HCT116 (cell line): Measurements from ENCODE around the gene BRPF3. TPM values are rescaled to one million over a fixed set of nuclear protein-coding genes. Genes with fewer than 3 reads are reported as not detected.

Experiments used
- ATAC-seq: fragments of 200-7000 bp; cut with Tn5 transposase; 2 replicates; pipeline ENCODE4 v1.9.1; 2020; ENCODE audit warnings: mild to moderate bottlenecking, moderate library complexity
- BruUV-seq: library from RNA; stranded (reverse); fragments of 400-500 nt; replicated peaks from 2 replicates; lab custom pipeline; 2021; lab: Mats Ljungman, UMichigan
- CTCF ChIA-PET: fragments of 300-600 bp; sonication (Branson Sonifier 250); formaldehyde crosslinking; loops from one replicate; lab custom pipeline; 2021; ENCODE audit warnings: antibody characterized with exemption; lab: Charles Lee
- POLR2A ChIA-PET: fragments of 300-600, 350-600 bp; sonication (Branson Sonifier 250); formaldehyde crosslinking; loops from one replicate; lab custom pipeline; 2021; ENCODE audit warnings: antibody characterized with exemption; lab: Charles Lee
- RAD21 ChIA-PET, 2 experiments: fragments of 300-600 bp; sonication (Branson Sonifier 250); formaldehyde crosslinking; loops; one replicate each; lab custom pipeline; 2023; ENCODE audit warnings: low total read pairs in 2 of 2; ENCODE audit not compliant: uncharacterized antibody in 2 of 2, unreplicated experiment in 2 of 2, low non-redundant PET in 1 of 2; lab: Charles Lee
- DNase-seq: peaks from one replicate; pipeline ENCODE4 v3.0.0-alpha.2; 2010; ENCODE audit warnings: low read depth, low spot score
- H2AFZ ChIP-seq: fragments of 200-600 bp; shearing (Covaris generic), sonication (generic); 2 replicates; pipeline ENCODE4 v1.6.1; 2017; ENCODE audit warnings: low read depth, mixed run types, mixed read lengths, antibody characterized with exemption, low read length; ENCODE audit not compliant: poor library complexity, severe bottlenecking
- H3K27ac ChIP-seq: 2 replicates; pipeline ENCODE4 v1.5.1; 2012; ENCODE audit warnings: low read depth, low read length
- H3K27me3 ChIP-seq: fragments of 200-600 bp; sonication (generic); 2 replicates; pipeline ENCODE4 v1.6.1; 2016; ENCODE audit warnings: mixed run types, low read length, mixed read lengths; ENCODE audit not compliant: insufficient read depth
- H3K36me3 ChIP-seq, 2 experiments: fragments of 200-500 bp in 1 of 2; fragments of 200-600 bp in 1 of 2; sonication (Bioruptor generic) in 1 of 2; sonication (generic) in 1 of 2; 2 replicates each; pipeline versions ENCODE4 v1.5.1 to v1.6.1; 2014 to 2016; ENCODE audit warnings: low read length in 2 of 2, inconsistent platforms in 1 of 2, mixed read lengths in 1 of 2, mixed run types in 1 of 2; ENCODE audit not compliant: insufficient read depth in 2 of 2, control insufficient read depth in 1 of 2
- H3K4me1 ChIP-seq, 2 experiments: fragments of 200-600 bp in 1 of 2; sonication (generic) in 1 of 2; 2 replicates each; pipeline versions ENCODE4 v1.5.1 to v1.6.1; 2012 to 2017; ENCODE audit warnings: low read length in 2 of 2, inconsistent platforms in 1 of 2, mild to moderate bottlenecking in 1 of 2, mixed read lengths in 1 of 2, mixed run types in 1 of 2, moderate library complexity in 1 of 2; ENCODE audit not compliant: insufficient read depth in 2 of 2, control insufficient read depth in 1 of 2
- H3K4me2 ChIP-seq: fragments of 200-600 bp; sonication (generic); 2 replicates; pipeline ENCODE4 v1.6.1; 2017; ENCODE audit warnings: mixed run types, low read length, mixed read lengths
- H3K4me3 ChIP-seq, 2 experiments: fragments of 200-600 bp in 1 of 2; sonication (generic) in 1 of 2; replicated peaks in 1 of 2; 2 replicates each; pipeline ENCODE4 v1.5.1; 2011 to 2016; ENCODE audit warnings: low read length in 2 of 2, control low read depth in 1 of 2, low read depth in 1 of 2, mild to moderate bottlenecking in 1 of 2, mixed read lengths in 1 of 2, mixed run types in 1 of 2
- H3K79me2 ChIP-seq: fragments of 200-600 bp; sonication (generic); 2 replicates; pipeline ENCODE4 v1.6.1; 2017; ENCODE audit warnings: mild to moderate bottlenecking, mixed run types, low read length, moderate library complexity, mixed read lengths; ENCODE audit not compliant: insufficient read depth
- H3K9ac ChIP-seq: fragments of 200-600 bp; sonication (generic); 2 replicates; pipeline ENCODE4 v1.6.1; 2016; ENCODE audit warnings: low read length, mixed read lengths
- H3K9me2 ChIP-seq: fragments of 200-600 bp; sonication (generic), shearing (Covaris generic); 2 replicates; pipeline ENCODE4 v1.6.1; 2017; ENCODE audit warnings: mixed run types, mild to moderate bottlenecking, moderate library complexity; ENCODE audit not compliant: insufficient read depth
- H3K9me3 ChIP-seq, 2 experiments: fragments of 200-500 bp in 1 of 2; fragments of 200-600 bp in 1 of 2; sonication (Bioruptor generic) in 1 of 2; sonication (generic) in 1 of 2; 2 replicates each; pipeline ENCODE4 v1.6.1; 2014 to 2017; ENCODE audit warnings: low read length in 2 of 2, mixed read lengths in 2 of 2, inconsistent platforms in 1 of 2, low read depth in 1 of 2, mild to moderate bottlenecking in 1 of 2, mixed run types in 1 of 2, moderate library complexity in 1 of 2; ENCODE audit not compliant: control insufficient read depth in 1 of 2, insufficient read depth in 1 of 2
- H4K20me1 ChIP-seq: fragments of 200-600 bp; sonication (generic), shearing (Covaris generic); 2 replicates; pipeline ENCODE4 v1.6.1; 2017; ENCODE audit warnings: mixed run types, mild to moderate bottlenecking, moderate library complexity; ENCODE audit not compliant: insufficient read depth
- EZH2phosphoT487 ChIP-seq: fragments of 200-600 bp; IDR thresholded peaks from 2 replicates; pipeline ENCODE4 v1.6.1; 2018; ENCODE audit warnings: antibody characterized with exemption, borderline replicate concordance
- JUND ChIP-seq: IDR thresholded peaks from 2 replicates; pipeline ENCODE4 v1.6.1; 2012
- POLR2A ChIP-seq: IDR thresholded peaks from 2 replicates; pipeline ENCODE4 v1.7.0; 2011; ENCODE audit warnings: borderline replicate concordance; ENCODE audit not compliant: insufficient read depth, insufficient read length; ENCODE audit errors: extremely low read depth
- RAD21 ChIP-seq: IDR thresholded peaks from 2 replicates; pipeline ENCODE4 v1.6.1; 2012; ENCODE audit warnings: low read depth, mild to moderate bottlenecking
- REST ChIP-seq: IDR thresholded peaks from 2 replicates; pipeline ENCODE4 v1.6.1; 2012; ENCODE audit warnings: low read depth
- SP1 ChIP-seq: IDR thresholded peaks from 2 replicates; pipeline ENCODE4 v1.6.1; 2012; ENCODE audit warnings: low read depth
- SRF ChIP-seq: IDR thresholded peaks from 2 replicates; pipeline ENCODE4 v1.6.1; 2012; ENCODE audit warnings: low read depth
- TCF7L2 ChIP-seq: IDR thresholded peaks from 2 replicates; pipeline ENCODE4 v1.7.0; 2011; ENCODE audit warnings: borderline replicate concordance, inconsistent platforms; ENCODE audit not compliant: insufficient read depth, insufficient read length; ENCODE audit errors: extremely low read depth
- intact Hi-C: fragments of 100-400 bp; cut with micrococcal nuclease; formaldehyde crosslinking; loops from 2 replicates; pipeline ENCODE4 v1.10.0; 2022
- total RNA-seq: library from RNA; stranded (reverse); gene quantifications from one replicate; pipeline ENCODE4 v1.2.1, GENCODE V29; 2021; ENCODE audit not compliant: unreplicated experiment
- TF ChIP-seq, protein P1 (sequence below): IDR thresholded peaks from 2 replicates; pipeline ENCODE4 v1.6.1; 2012

Gene BRPF3
- total RNA-seq, 1 experiment from 2014 or later, result 20.3 TPM

DNA sequence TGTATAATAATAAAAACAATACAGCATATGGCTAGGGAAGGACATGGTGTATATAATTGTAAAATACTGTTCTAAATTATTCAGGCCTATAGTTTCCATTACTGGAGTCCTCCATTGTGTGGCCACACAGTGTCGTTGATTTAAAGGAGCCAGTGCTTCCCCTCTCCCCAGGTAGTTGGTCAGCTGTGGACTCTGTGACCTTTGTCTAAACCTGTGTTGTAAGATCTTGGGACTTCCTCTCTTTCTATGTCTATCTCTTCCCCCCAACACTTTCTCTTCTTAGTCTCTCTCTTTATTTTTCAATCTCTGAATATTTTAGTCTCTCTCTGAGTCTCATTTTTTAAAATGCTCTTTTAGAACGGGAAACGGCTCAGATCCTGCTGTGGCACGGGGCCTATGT is 35.6 kb downstream of the BRPF3 start:
- DNase-seq (no peak), ATAC-seq (no peak)
- no peaks in the 10 kb centered on the region; a peak in 2 of 4 replicates for H3K36me3 ChIP-seq
- RAD21 ChIA-PET, result no interaction called here
- CTCF ChIA-PET, result no interaction called here
- H4K20me1 ChIP-seq, result no peaks in the 10 kb centered on the region
- POLR2A ChIA-PET, result no interaction called here
- no peaks in the 10 kb centered on the region for H3K9me3 ChIP-seq
- no peak overlapping the region for H3K27ac ChIP-seq
- H3K9ac ChIP-seq, result no peak overlapping the region
- H3K4me3 ChIP-seq, result no peak overlapping the region
- intact Hi-C loops, result no loop called here
- H3K4me2 ChIP-seq, result no peak overlapping the region
- no peaks in the 10 kb centered on the region for H3K27me3 ChIP-seq
- H2AFZ ChIP-seq, result no peak overlapping the region
- H3K79me2 ChIP-seq, result no peaks in the 10 kb centered on the region
- TSS peak; percentile 37 for BruUV-seq
- TF ChIP-seq EZH2phosphoT487 (no peak), REST (no peak), TCF7L2 (no peak), SP1 (no peak), JUND (no peak), RAD21 (no peak), SRF (no peak), POLR2A (no peak)
- TF ChIP-seq, protein P1, sequence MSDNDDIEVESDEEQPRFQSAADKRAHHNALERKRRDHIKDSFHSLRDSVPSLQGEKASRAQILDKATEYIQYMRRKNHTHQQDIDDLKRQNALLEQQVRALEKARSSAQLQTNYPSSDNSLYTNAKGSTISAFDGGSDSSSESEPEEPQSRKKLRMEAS, result no peak
- TF ChIP-seq, all 23 proteins: peak for 0
- no peaks in the 10 kb centered on the region for H3K4me1 ChIP-seq
- H3K9me2 ChIP-seq, result no peaks in the 10 kb centered on the region
